ENCODE results near the gene ATP2B1. TPM values are rescaled to one million over a fixed set of nuclear protein-coding genes. Genes with fewer than 3 reads are reported as not detected.

Gene ATP2B1
- total and polyA plus RNA-seq, 2 of the 13 experiments (the other 11 are each of a cell fraction or from before 2014, with no cell fraction given) = 12.1 to 60.2 TPM

DNA sequence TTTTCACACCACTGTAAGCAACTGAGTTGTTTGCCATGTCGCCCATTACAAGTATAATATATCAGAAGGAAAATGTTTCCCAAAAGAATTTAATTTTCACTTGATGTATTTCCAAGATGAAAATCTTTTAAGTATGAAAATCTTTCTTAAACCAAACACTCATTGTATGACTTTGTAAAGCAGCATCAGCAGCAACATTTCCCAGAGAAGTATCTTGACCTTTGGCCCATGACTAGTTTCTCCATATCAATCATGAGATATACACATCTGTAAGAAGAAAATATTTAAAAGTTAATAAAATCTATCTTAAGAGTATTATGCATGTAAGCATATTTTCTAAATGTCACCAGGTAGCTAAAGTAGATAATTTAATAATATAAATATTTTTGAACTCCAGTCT is 52.8 kb downstream of the ATP2B1 start:
- H2AFZ ChIP-seq (ENCODE audit: low read length) = no peak overlapping the region
- ATAC-seq (no peak), DNase-seq (ENCODE audit: low spot score) (no peak), FAIRE-seq (no peak)
- no peaks in the 10 kb centered on the region for H3K9me3 ChIP-seq (ENCODE audit: low read length)
- 93% methylated on average over 1 of the region's 1 CpG for WGBS (ENCODE audit: low lambda C conversion rate)
- no peak for TF ChIP-seq ZNF839 (CRISPR knock-in tag; IDR thresholded peaks at IDR 0.05; ENCODE audit: borderline replicate concordance)
- no peak for TF ChIP-seq ZFP62 (CRISPR knock-in tag; IDR thresholded peaks at IDR 0.05)
- TF ChIP-seq ZNF782 (CRISPR knock-in tag; IDR thresholded peaks at IDR 0.05; ENCODE audit: borderline replicate concordance) = no peak
- no peak for TF ChIP-seq TOPORS (CRISPR knock-in tag; IDR thresholded peaks at IDR 0.05)
- TF ChIP-seq PHB2 (IDR thresholded peaks at IDR 0.05; ENCODE audit: partially characterized antibody) = no peak
- TF ChIP-seq, protein P1, sequence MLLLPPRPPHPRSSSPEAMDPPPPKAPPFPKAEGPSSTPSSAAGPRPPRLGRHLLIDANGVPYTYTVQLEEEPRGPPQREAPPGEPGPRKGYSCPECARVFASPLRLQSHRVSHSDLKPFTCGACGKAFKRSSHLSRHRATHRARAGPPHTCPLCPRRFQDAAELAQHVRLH (CRISPR knock-in tag; IDR thresholded peaks at IDR 0.05; ENCODE audit: borderline replicate concordance, low read depth) = no peak
- no peak for TF ChIP-seq TAF15 (IDR thresholded peaks at IDR 0.05; ENCODE audit: low read depth, low read length, poor library complexity, severe bottlenecking)
- no peak for TF ChIP-seq ZNF274 (CRISPR knock-in tag; IDR thresholded peaks at IDR 0.05)
- in situ Hi-C loops (cut with HindIII; ENCODE audit: extremely low pct_ligation_motif_present, low pct_unique_long_range_greater_than_20kb) (no loop called here), intact Hi-C loops (cut with micrococcal nuclease; ENCODE audit: unreplicated experiment) (no loop called here)
- no peaks in the 10 kb centered on the region for H3K27me3 ChIP-seq (ENCODE audit: control insufficient read depth in 1 of 2, insufficient read depth in 2 of 2, low read length in 2 of 2)
- H3K4me2 ChIP-seq (ENCODE audit: low read depth, low read length) = no peak overlapping the region
- BruUV-seq (replicated peaks) = no TSS peak
- CTCF ChIA-PET (ENCODE audit: low intra/inter-chr PET ratio, low total read pairs) = no interaction called here
- H3K9ac ChIP-seq (ENCODE audit: insufficient read depth, low read depth, low read length) = no peak overlapping the region
- peaks cover 47% of the 10 kb centered on the region for H3K79me2 ChIP-seq (ENCODE audit: insufficient read depth, low read length)
- peaks cover 27% of the 10 kb centered on the region for H3K4me1 ChIP-seq (ENCODE audit: insufficient read depth, low read length)
- no peaks in the 10 kb centered on the region; a peak in 2 of 5 replicates for H3K36me3 ChIP-seq (replicated peaks in 1 of 2; ENCODE audit: control insufficient read depth in 1 of 2, insufficient read depth in 2 of 2, low read length in 2 of 2)
- H4K20me1 ChIP-seq (ENCODE audit: insufficient read depth, low read length) = peaks cover 3% of the 10 kb centered on the region; the same call in 1 of the 2 replicates
- POLR2A ChIA-PET = no interaction called here
- no peak overlapping the region for H3K4me3 ChIP-seq (replicated peaks in 1 of 3; ENCODE audit: insufficient read depth in 1 of 3, low read depth in 2 of 3, low read length in 3 of 3)
- H3K27ac ChIP-seq (ENCODE audit: extremely low read length, insufficient read depth, low read length) = no peak overlapping the region

DNA sequence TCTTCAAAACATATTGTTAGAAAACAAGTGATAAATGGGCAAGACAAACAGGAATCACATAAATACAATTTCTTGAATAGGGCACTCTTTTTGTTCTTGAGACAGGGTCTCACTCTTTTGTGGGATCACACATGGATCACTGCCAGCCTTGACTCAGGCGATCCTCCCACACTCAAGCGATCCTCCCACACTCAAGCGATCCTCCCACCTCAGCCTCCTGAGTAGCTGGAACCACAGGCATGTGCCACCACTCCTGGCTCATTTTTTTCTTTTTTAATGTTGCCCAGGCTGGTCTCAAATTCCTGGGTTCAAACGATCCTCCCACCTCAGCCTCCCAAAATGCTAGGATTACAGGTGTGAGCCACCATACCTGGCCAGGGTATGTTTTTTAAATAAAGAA is 57.4 kb downstream of the ATP2B1 start:
- no peak overlapping the region for H3K4me2 ChIP-seq (ENCODE audit: low read depth, low read length)
- no peak overlapping the region for H3K4me3 ChIP-seq (replicated peaks in 1 of 3; ENCODE audit: insufficient read depth in 1 of 3, low read depth in 2 of 3, low read length in 3 of 3)
- ChIA-PET POLR2A (no interaction called here), CTCF (ENCODE audit: low intra/inter-chr PET ratio, low total read pairs) (no interaction called here)
- BruUV-seq (replicated peaks) = no TSS peak
- 100% methylated on average over 4 of the region's 4 CpGs for WGBS (ENCODE audit: low lambda C conversion rate)
- H3K27ac ChIP-seq (ENCODE audit: extremely low read length, insufficient read depth, low read length) = no peak overlapping the region
- no peaks in the 10 kb centered on the region for H3K9me3 ChIP-seq (ENCODE audit: low read length)
- DNase-seq (ENCODE audit: low spot score) = no peak
- no peaks in the 10 kb centered on the region for H3K27me3 ChIP-seq (ENCODE audit: control insufficient read depth in 1 of 2, insufficient read depth in 2 of 2, low read length in 2 of 2)
- ATAC-seq = no peak
- intact Hi-C loops (cut with micrococcal nuclease; ENCODE audit: unreplicated experiment) = no loop called here
- no peak for FAIRE-seq
- in situ Hi-C loops (cut with HindIII; ENCODE audit: extremely low pct_ligation_motif_present, low pct_unique_long_range_greater_than_20kb) = no loop called here
- peaks cover 57% of the 10 kb centered on the region for H3K4me1 ChIP-seq (ENCODE audit: insufficient read depth, low read length)
- H3K79me2 ChIP-seq (ENCODE audit: insufficient read depth, low read length) = peaks cover 25% of the 10 kb centered on the region
- H3K36me3 ChIP-seq (replicated peaks in 1 of 2; ENCODE audit: control insufficient read depth in 1 of 2, insufficient read depth in 2 of 2, low read length in 2 of 2) = peaks cover 0 to 3% of the 10 kb centered on the region in 2 experiments; a peak in 2 of 5 replicates
- no peak overlapping the region for H2AFZ ChIP-seq (ENCODE audit: low read length)
- H3K9ac ChIP-seq (ENCODE audit: insufficient read depth, low read depth, low read length) = no peak overlapping the region
- TF ChIP-seq, protein P1 (CRISPR knock-in tag; IDR thresholded peaks at IDR 0.05; ENCODE audit: borderline replicate concordance, low read depth) = no peak
- TF ChIP-seq ZNF841 (CRISPR knock-in tag; IDR thresholded peaks at IDR 0.05; ENCODE audit: borderline replicate concordance) (no peak), ZNF709 (CRISPR knock-in tag; IDR thresholded peaks at IDR 0.05) (no peak), ZNF770 (CRISPR knock-in tag; IDR thresholded peaks at IDR 0.05) (peak; percentile 16; the same call in 1 of the 2 replicates), NKX3-1 (CRISPR knock-in tag; IDR thresholded peaks at IDR 0.05) (no peak), CBX1 (IDR thresholded peaks at IDR 0.05; ENCODE audit: low read depth) (no peak), SALL1 (CRISPR knock-in tag; IDR thresholded peaks at IDR 0.05) (no peak)
- H4K20me1 ChIP-seq (ENCODE audit: insufficient read depth, low read length) = no peaks in the 10 kb centered on the region; the same call in 1 of the 2 replicates
